Measurements from ENCODE around the gene AMT. TPM values are rescaled to one million over a fixed set of nuclear protein-coding genes. Genes with fewer than 3 reads are reported as not detected.
A peak's percentile ranks its signal among the peaks of the same experiment; 100 is the strongest.

The AMT gene
- 1.1 and 1.2 TPM in 2 replicates for total RNA-seq

- H3K9me3 ChIP-seq (ENCODE audit: low read depth, low read length), result no peaks in the 10 kb centered on the region
- no peaks in the 10 kb centered on the region for H4K20me1 ChIP-seq (ENCODE audit: insufficient read depth, low read length)
- peaks cover 4% of the 10 kb centered on the region for H3K36me3 ChIP-seq (ENCODE audit: insufficient read depth, low read length)
- no peak within 1 kb of the TSS for H3K4me2 ChIP-seq (ENCODE audit: insufficient read depth, low read length)
- TF ChIP-seq, protein P1, sequence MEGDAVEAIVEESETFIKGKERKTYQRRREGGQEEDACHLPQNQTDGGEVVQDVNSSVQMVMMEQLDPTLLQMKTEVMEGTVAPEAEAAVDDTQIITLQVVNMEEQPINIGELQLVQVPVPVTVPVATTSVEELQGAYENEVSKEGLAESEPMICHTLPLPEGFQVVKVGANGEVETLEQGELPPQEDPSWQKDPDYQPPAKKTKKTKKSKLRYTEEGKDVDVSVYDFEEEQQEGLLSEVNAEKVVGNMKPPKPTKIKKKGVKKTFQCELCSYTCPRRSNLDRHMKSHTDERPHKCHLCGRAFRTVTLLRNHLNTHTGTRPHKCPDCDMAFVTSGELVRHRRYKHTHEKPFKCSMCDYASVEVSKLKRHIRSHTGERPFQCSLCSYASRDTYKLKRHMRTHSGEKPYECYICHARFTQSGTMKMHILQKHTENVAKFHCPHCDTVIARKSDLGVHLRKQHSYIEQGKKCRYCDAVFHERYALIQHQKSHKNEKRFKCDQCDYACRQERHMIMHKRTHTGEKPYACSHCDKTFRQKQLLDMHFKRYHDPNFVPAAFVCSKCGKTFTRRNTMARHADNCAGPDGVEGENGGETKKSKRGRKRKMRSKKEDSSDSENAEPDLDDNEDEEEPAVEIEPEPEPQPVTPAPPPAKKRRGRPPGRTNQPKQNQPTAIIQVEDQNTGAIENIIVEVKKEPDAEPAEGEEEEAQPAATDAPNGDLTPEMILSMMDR (IDR thresholded peaks at IDR 0.05; ENCODE audit: extremely low read depth, low read depth, low read length), result no peak
- no peaks in the 10 kb centered on the region for H3K79me2 ChIP-seq (ENCODE audit: insufficient read depth, low read length)
- no peak within 1 kb of the TSS for H2AFZ ChIP-seq (ENCODE audit: low read length)
- no peaks in the 10 kb centered on the region for H3K27me3 ChIP-seq (ENCODE audit: insufficient read depth, low read length)
- DNase-seq (ENCODE audit: insufficient read length, low spot score, missing footprints), result no peak
- H3K4me1 ChIP-seq (ENCODE audit: insufficient read depth, low read length), result peaks cover 21% of the 10 kb centered on the region
- H3K4me3 ChIP-seq (ENCODE audit: insufficient read depth, low read length), result no peak within 1 kb of the TSS
- no peak within 1 kb of the TSS for H3K27ac ChIP-seq (ENCODE audit: low read depth, low read length)
Measured at GRCh38 chr3:49422379-49423248, at the start of gene AMT. Gene AMT, minus strand, starts transcription at chr3:49422473. Its CDS starts 23 bp downstream, at chr3:49422450.

DNA sequence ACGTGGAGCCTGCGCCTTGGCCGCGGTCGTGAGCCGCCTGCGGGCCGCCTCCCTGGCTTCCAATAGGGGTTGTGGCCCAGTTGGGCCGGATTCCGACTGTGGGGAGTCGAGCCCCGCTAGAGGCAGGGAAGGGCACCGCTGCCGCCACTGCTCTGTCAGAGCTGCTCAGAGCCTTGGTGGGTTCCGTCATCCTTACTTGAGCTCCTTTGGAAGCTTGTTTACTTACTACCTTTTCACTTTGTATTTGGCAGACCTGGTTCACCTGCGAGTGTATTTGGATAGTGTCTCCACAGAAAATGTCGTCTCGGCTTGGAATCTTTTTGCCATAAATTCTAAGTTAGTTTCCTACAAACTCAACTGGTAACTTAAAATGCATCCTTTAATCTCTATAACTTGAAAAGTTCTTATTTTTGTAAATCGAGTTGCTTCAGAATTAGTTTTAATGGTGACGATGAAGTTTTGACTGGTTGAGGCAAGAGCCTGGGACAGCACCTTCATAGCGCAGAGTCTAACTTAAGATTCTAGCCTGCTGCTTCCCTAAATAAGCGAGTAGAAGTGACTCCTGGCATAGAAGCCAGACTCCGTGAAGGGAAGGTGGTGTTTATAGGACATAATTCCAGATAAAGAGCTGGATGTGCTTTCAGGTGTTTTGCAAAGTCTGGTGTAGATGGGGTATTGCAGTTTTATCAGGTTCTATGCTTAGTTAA, 48.6 kb upstream of the AMT start:
- H3K4me3 ChIP-seq (ENCODE audit: insufficient read depth, low read length), result peak overlapping the region; percentile 94
- TF ChIP-seq, protein P1 (IDR thresholded peaks at IDR 0.05; ENCODE audit: extremely low read depth, low read depth, low read length), result no peak
- peak overlapping the region; percentile 74 for H3K27ac ChIP-seq (ENCODE audit: low read depth, low read length)
- peak overlapping the region; percentile 89 for H2AFZ ChIP-seq (ENCODE audit: low read length)
- no peaks in the 10 kb centered on the region for H3K27me3 ChIP-seq (ENCODE audit: insufficient read depth, low read length)
- no peaks in the 10 kb centered on the region for H3K9me3 ChIP-seq (ENCODE audit: low read depth, low read length)
- H4K20me1 ChIP-seq (ENCODE audit: insufficient read depth, low read length), result peaks cover 5% of the 10 kb centered on the region
- peak; percentile 72 for DNase-seq (ENCODE audit: insufficient read length, low spot score, missing footprints)
- peaks cover 43% of the 10 kb centered on the region for H3K79me2 ChIP-seq (ENCODE audit: insufficient read depth, low read length)
- peaks cover 22% of the 10 kb centered on the region for H3K4me1 ChIP-seq (ENCODE audit: insufficient read depth, low read length)
- peak overlapping the region; percentile 96 for H3K4me2 ChIP-seq (ENCODE audit: insufficient read depth, low read length)
- H3K36me3 ChIP-seq (ENCODE audit: insufficient read depth, low read length), result no peaks in the 10 kb centered on the region

DNA sequence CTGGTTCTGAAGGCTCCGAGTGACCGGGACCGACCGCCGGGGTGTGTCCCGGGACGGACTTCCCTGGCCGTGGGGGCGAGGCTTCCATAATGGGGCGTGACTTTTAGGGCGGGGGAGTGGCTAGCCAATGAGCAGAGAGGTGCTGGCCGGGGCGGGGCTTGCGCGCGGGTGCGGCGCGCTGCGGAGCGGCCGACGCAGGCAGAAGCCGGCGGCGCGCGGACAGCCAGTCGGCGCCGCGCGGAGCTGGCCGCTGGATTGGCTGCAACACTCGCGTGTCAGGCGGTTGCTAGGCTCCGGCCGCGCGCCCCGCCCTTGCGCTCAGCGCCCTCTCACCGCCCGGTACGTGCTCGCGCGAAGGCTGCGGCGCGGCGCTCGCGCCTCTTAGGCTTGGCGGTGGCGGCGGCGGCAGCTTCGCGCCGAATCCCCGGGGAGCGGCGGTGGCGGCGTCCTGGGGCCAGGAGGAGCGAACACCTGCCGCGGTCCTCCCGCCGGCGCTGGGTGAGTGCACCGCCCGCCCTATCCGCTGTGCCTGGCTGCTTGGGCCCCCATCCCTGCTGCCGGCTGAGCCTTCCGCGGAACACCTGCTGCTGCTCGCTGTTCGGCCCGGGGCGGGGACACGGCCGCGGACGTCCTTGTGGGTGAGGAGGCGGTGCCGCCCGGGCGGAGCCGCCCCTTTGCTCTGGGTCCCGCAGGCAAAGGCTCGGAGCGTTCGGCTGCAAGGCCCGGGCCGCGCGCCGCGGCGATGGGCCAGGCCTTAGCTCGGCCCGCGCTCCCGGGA, 47.9 kb upstream of the AMT start, which contains the start of gene DAG1:
Gene DAG1 (plus strand): TSS at position 332 of the 778 bp plus-strand sequence. CDS start 40,268 bp downstream, outside the sequence.
- Histone ChIP-seq H3K27me3 (ENCODE audit: insufficient read depth, low read length) (no peaks in the 10 kb centered on the region), H2AFZ (ENCODE audit: low read length) (peak within 1 kb of the TSS; percentile 96), H3K4me1 (ENCODE audit: insufficient read depth, low read length) (peaks cover 22% of the 10 kb centered on the region), H4K20me1 (ENCODE audit: insufficient read depth, low read length) (peaks cover 5% of the 10 kb centered on the region), H3K36me3 (ENCODE audit: insufficient read depth, low read length) (no peaks in the 10 kb centered on the region), H3K79me2 (ENCODE audit: insufficient read depth, low read length) (peaks cover 37% of the 10 kb centered on the region), H3K9me3 (ENCODE audit: low read depth, low read length) (no peaks in the 10 kb centered on the region), H3K27ac (ENCODE audit: low read depth, low read length) (peak within 1 kb of the TSS; percentile 88), H3K4me2 (ENCODE audit: insufficient read depth, low read length) (peak within 1 kb of the TSS; percentile 96), H3K4me3 (ENCODE audit: insufficient read depth, low read length) (peak within 1 kb of the TSS; percentile 94)
- DNase-seq (ENCODE audit: insufficient read length, low spot score, missing footprints), result peak; percentile 100
- TF ChIP-seq, protein P1 (IDR thresholded peaks at IDR 0.05; ENCODE audit: extremely low read depth, low read depth, low read length), result no peak

Measured in osteoblast (primary cell).